MM.1S (cell line): ENCODE measurements around the gene KCND3.

Source experiments
- DNase-seq: peaks from one replicate; pipeline ENCODE4 v3.0.0-alpha.2; 2015
- H2AFZ ChIP-seq: fragments of 300-600 bp; sonication (generic); 2 replicates; pipeline ENCODE4 v1.6.0; 2016; ENCODE audit warnings: antibody characterized with exemption, low read length
- H3F3A ChIP-seq: fragments of 300-600 bp; sonication (generic); 2 replicates; pipeline ENCODE4 v1.6.1; 2016; ENCODE audit warnings: mild to moderate bottlenecking, antibody characterized with exemption, low read length, moderate library complexity, mixed read lengths; ENCODE audit not compliant: insufficient read depth
- H3K27ac ChIP-seq: fragments of 300-600 bp; sonication (generic); 2 replicates; pipeline ENCODE4 v1.5.1; 2016; ENCODE audit warnings: mild to moderate bottlenecking, low read length
- H3K27me3 ChIP-seq: fragments of 300-600 bp; sonication (generic); replicated peaks from 2 replicates; pipeline ENCODE4 v1.6.0; 2016; ENCODE audit warnings: low read length; ENCODE audit not compliant: insufficient read depth
- H3K36me3 ChIP-seq: fragments of 300-600 bp; sonication (generic); replicated peaks from 2 replicates; pipeline ENCODE4 v1.6.1; 2016; ENCODE audit warnings: mild to moderate bottlenecking, low read length, mixed read lengths; ENCODE audit not compliant: insufficient read depth
- H3K4me1 ChIP-seq: fragments of 300-600 bp; sonication (generic); 2 replicates; pipeline ENCODE4 v1.6.1; 2016; ENCODE audit warnings: low read length, mixed read lengths
- H3K4me2 ChIP-seq: fragments of 300-600 bp; sonication (generic); 2 replicates; pipeline ENCODE4 v1.6.0; 2016; ENCODE audit warnings: low read depth, low read length
- H3K4me3 ChIP-seq: fragments of 300-600 bp; sonication (generic); 2 replicates; pipeline ENCODE4 v1.5.1; 2016; ENCODE audit warnings: low read length, mixed read lengths
- H3K79me2 ChIP-seq: fragments of 300-600 bp; sonication (generic); 2 replicates; pipeline ENCODE4 v1.6.1; 2016; ENCODE audit warnings: mixed run types, low read length, mixed read lengths
- H3K9ac ChIP-seq: fragments of 300-600 bp; sonication (generic); 2 replicates; pipeline ENCODE4 v1.6.1; 2016; ENCODE audit warnings: low read length, mixed read lengths
- H3K9me2 ChIP-seq: fragments of 300-600 bp; sonication (generic); replicated peaks from 2 replicates; pipeline ENCODE4 v1.6.1; 2016; ENCODE audit warnings: mild to moderate bottlenecking, low read length, mixed read lengths; ENCODE audit not compliant: insufficient read depth
- H3K9me3 ChIP-seq: fragments of 300-600 bp; sonication (generic); replicated peaks from 2 replicates; pipeline ENCODE4 v1.6.1; 2016; ENCODE audit warnings: mild to moderate bottlenecking, low read length, mixed read lengths; ENCODE audit not compliant: insufficient read depth
- H4K20me1 ChIP-seq: fragments of 300-600 bp; sonication (generic); 2 replicates; pipeline ENCODE4 v1.6.1; 2016; ENCODE audit warnings: mild to moderate bottlenecking, low read length, moderate library complexity, mixed read lengths; ENCODE audit not compliant: insufficient read depth
- CTCF ChIP-seq: fragments of 300-600 bp; sonication (generic); IDR thresholded peaks from 2 replicates; pipeline ENCODE4 v1.5.1; 2016; ENCODE audit warnings: antibody characterized with exemption, low read length, mixed read lengths
- EZH2 ChIP-seq: fragments of 300-600 bp; sonication (generic); optimal IDR thresholded peaks from 2 replicates; pipeline ENCODE3; 2017; ENCODE audit warnings: low read depth, mild to moderate bottlenecking, antibody characterized with exemption, low read length, mixed read lengths
- EZH2phosphoT487 ChIP-seq: fragments of 300-600 bp; sonication (generic); IDR thresholded peaks from 2 replicates; pipeline ENCODE4 v1.6.1; 2018; ENCODE audit warnings: antibody characterized with exemption, low read length

The KCND3 gene

GRCh38 chr1:111980686-111981085, 8.8 kb downstream of the KCND3 start:
- no peaks in the 10 kb centered on the region for H3K36me3 ChIP-seq
- DNase-seq: no peak
- no peak overlapping the region for H3K4me3 ChIP-seq
- no peaks in the 10 kb centered on the region for H3K79me2 ChIP-seq
- no peaks in the 10 kb centered on the region for H3K9me2 ChIP-seq
- H4K20me1 ChIP-seq: no peaks in the 10 kb centered on the region
- H3K27ac ChIP-seq: no peak overlapping the region
- no peak for TF ChIP-seq EZH2
- TF ChIP-seq EZH2phosphoT487: no peak
- no peak for TF ChIP-seq CTCF
- H3K9ac ChIP-seq: no peak overlapping the region
- no peaks in the 10 kb centered on the region for H3F3A ChIP-seq
- no peak overlapping the region for H2AFZ ChIP-seq
- no peaks in the 10 kb centered on the region for H3K9me3 ChIP-seq
- no peaks in the 10 kb centered on the region for H3K4me1 ChIP-seq
- H3K27me3 ChIP-seq: no peaks in the 10 kb centered on the region
- H3K4me2 ChIP-seq: no peak overlapping the region

- H3K4me2 ChIP-seq: no peak overlapping the region
- DNase-seq: no peak
- no peaks in the 10 kb centered on the region for H3F3A ChIP-seq
- H3K27me3 ChIP-seq: no peaks in the 10 kb centered on the region
- H3K9me2 ChIP-seq: no peaks in the 10 kb centered on the region
- no peaks in the 10 kb centered on the region for H3K36me3 ChIP-seq
- no peaks in the 10 kb centered on the region for H3K79me2 ChIP-seq
- H3K27ac ChIP-seq: no peak overlapping the region
- no peak overlapping the region for H3K9ac ChIP-seq
- no peaks in the 10 kb centered on the region for H4K20me1 ChIP-seq
- no peak overlapping the region for H2AFZ ChIP-seq
- no peak overlapping the region for H3K4me3 ChIP-seq
- H3K9me3 ChIP-seq: no peaks in the 10 kb centered on the region
- no peaks in the 10 kb centered on the region for H3K4me1 ChIP-seq
- no peak for TF ChIP-seq EZH2phosphoT487
- no peak for TF ChIP-seq EZH2
- no peak for TF ChIP-seq CTCF
Observed at GRCh38 chr1:111978695-111979094, 10.8 kb downstream of the KCND3 start.

GRCh38 chr1:111977378-111977777, 12.1 kb downstream of the KCND3 start:
- H3K36me3 ChIP-seq: no peaks in the 10 kb centered on the region
- H3K4me1 ChIP-seq: no peaks in the 10 kb centered on the region
- H3K9ac ChIP-seq: no peak overlapping the region
- H3K4me3 ChIP-seq: no peak overlapping the region
- H3K4me2 ChIP-seq: no peak overlapping the region
- H3K27me3 ChIP-seq: no peaks in the 10 kb centered on the region
- H3K27ac ChIP-seq: no peak overlapping the region
- H3K9me3 ChIP-seq: no peaks in the 10 kb centered on the region
- H3K9me2 ChIP-seq: no peaks in the 10 kb centered on the region
- H4K20me1 ChIP-seq: no peaks in the 10 kb centered on the region
- no peak overlapping the region for H2AFZ ChIP-seq
- H3F3A ChIP-seq: no peaks in the 10 kb centered on the region
- no peak for DNase-seq
- H3K79me2 ChIP-seq: no peaks in the 10 kb centered on the region
- TF ChIP-seq CTCF (no peak), EZH2phosphoT487 (no peak), EZH2 (no peak)

GRCh38 chr1:111976842-111977241, 12.6 kb downstream of the KCND3 start:
- H3K79me2 ChIP-seq: no peaks in the 10 kb centered on the region
- no peak overlapping the region for H2AFZ ChIP-seq
- H3F3A ChIP-seq: no peaks in the 10 kb centered on the region
- no peak overlapping the region for H3K4me3 ChIP-seq
- no peaks in the 10 kb centered on the region for H3K9me3 ChIP-seq
- no peak overlapping the region for H3K9ac ChIP-seq
- H3K4me1 ChIP-seq: no peaks in the 10 kb centered on the region
- no peaks in the 10 kb centered on the region for H3K9me2 ChIP-seq
- H3K4me2 ChIP-seq: no peak overlapping the region
- no peak overlapping the region for H3K27ac ChIP-seq
- H3K36me3 ChIP-seq: no peaks in the 10 kb centered on the region
- DNase-seq: no peak
- no peaks in the 10 kb centered on the region for H4K20me1 ChIP-seq
- TF ChIP-seq CTCF (no peak), EZH2phosphoT487 (no peak), EZH2 (no peak)
- no peaks in the 10 kb centered on the region for H3K27me3 ChIP-seq
